DMS153 treated with DMSO at 0.1 percent for 48 hours (cell line): ENCODE data around the gene ZNF23.

Experiments used
- DNase-seq: peaks from one replicate; lab custom pipeline; 2025; ENCODE audit not compliant: unreplicated experiment; lab: John Stamatoyannopoulos, UW

The ZNF23 gene

DNA sequence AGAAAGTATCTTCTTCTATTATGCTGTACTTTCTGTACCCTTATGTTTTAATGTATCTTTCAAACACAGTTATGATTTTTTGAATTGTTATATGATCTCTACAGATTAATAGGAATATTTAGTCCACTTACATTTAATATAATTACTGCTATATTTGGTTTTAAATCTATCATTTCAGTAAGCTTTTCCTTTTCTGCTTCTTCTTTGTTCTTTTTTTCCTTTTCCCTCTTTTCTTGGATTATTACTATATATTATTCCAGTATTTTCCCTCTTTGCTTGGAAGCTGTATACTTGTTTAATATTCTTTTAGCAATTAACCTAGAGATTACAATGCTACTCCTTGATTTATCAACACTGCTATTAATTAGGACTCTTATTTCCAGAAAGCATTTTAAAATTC is 33.7 kb downstream of the ZNF23 start:
- DNase-seq = no peak

DNA sequence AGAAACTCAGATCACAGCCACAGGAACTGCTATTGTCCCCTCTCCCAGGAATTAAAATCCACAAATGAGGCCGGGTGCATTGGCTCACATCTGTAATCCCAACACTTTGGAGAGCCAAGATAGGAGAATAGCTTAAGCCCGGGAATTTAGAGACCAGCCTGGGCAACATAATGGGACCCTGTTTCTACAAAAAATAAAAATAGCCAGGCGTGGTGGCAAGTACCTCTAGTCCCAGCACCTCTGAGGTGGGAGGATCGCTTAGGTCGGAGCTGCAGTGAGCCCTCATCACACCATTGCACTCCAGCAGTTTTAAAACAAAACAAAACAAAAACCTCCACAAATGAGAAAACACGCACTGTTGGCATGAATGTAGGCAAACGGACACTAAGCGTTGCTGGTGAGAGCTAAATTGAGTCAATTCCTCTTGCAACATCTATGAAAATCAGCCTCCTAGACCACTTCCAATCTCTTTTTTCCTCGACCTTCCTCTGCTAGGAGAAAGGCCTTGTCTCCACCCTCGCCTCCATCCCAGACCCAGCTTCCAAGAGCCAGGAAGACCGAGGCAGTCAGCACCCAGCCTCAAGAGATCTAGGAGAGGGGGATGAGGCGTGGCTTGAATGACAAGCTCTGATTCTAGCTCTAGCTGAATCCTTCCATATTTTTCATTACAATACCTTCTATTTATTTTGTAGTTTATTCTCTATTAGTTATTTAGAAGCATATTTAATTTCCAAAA is 35.0 kb downstream of the ZNF23 start:
- DNase-seq = no peak

DNA sequence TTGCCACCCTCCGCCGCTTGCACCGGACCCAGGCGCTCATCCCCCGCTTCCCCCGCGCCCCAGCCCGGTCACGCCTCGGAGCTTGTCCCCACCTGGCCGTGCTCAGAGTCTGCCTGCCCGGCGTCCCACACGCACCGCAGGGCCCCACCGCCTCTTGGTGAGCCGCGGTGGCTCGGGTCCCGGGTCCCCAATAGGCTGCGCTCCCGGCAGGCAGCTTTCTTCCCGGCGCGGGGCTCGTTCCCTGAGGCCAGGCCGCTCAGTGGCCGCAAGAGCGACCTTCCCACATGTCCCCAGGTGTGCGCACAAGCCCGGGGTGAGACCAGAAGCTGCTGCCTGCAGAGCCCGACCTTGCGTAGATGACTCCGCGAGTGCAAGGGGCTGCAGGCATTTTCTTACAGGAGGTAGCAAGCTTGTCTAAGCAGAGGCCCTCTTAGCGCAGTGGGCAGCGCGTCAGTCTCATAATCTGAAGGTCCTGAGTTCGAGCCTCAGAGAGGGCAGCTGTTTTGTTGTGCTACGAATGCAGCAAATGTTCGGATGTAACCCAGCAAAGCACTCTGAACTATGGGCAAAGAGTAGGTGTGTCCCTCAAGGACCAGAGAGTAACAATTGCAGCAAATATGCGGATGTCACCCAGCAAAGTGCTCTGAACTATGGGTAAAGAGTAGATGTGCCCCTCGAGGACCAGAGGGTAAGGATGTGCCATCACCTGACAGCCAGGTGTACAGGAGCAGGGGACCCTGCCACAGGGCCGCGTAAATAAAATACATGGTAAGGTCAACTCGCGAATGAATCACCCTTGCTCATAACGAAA is 35.8 kb downstream of the ZNF23 start:
- DNase-seq = peak; percentile 69

DNA sequence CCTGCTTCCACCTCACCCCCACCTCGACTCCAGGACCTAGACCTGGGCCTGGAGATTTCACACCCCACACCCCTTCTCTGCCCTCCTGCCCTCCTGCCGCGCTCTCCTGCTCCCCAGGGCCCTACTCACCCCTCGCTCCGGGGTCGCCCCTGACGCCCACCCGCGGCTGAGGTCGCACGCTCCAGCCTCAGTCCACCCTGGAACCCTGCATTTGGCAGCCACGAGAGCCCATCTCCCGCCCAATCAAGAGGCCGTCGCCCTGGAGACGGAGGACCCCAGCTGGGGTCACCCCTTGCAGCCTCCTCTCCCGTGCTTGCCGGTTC is 36.3 kb downstream of the ZNF23 start:
- no peak for DNase-seq

DNA sequence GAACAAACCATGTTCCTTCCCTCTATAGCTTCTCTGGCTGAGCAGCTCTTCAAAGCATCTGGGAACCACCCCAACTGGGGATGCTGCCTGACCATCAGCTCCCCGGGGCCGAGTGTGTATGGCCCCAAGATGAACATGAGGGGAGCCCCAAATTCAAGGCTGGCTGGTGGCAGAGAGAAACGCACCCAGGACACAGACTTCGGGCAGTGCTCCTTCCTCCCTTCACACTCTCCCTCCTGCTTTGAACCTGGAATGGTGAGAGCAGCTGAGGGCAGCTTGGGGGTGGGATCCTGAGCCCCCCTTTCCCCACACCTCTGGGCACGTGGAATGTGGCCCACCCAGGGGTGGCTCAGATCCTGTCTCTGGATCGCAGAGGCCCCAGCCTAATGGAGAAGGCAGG is 37.4 kb downstream of the ZNF23 start:
- DNase-seq = no peak

DNA sequence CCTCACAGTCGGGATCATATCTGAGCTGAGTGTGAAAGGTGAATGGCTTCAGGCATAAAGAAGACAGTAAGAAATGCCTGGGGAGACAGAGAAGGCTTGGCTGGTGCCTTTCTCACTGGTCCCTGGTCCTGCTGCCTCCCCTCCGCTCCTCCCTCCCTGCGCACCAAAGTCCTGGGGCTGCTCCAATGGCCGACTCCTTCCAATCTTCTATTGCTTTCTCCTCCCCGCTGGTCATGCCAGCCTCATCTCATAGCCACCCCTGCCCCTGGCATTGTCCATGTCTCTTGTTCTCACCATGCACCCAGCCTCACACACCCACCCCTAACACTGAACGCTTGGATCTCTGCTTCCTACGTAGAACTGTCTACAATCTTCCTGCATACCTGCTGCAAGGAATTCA is 38.2 kb downstream of the ZNF23 start:
- no peak for DNase-seq

- no peak for DNase-seq
These were observed 39.0 kb downstream of the ZNF23 start for GRCh38 chr16:71423016-71423415.

DNA sequence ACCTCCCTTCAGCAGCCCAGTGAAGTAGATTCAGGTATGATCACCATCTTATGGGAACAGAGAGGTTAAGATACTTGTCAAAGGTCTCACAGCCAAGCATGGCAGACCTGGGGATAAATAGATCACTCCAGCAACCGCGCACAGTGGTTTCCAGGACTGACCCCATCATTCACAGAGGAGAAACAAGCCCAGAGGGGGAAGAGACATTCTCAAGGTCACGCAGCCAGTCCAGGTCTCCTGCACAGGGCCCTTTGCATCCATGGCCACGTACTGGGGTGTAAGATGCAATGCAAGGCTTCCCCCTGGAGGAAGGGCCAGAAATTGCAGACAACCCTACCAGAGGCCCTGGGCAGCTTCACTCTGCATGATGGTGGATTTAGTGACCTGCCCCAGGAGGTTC is 40.1 kb downstream of the ZNF23 start:
- no peak for DNase-seq

DNA sequence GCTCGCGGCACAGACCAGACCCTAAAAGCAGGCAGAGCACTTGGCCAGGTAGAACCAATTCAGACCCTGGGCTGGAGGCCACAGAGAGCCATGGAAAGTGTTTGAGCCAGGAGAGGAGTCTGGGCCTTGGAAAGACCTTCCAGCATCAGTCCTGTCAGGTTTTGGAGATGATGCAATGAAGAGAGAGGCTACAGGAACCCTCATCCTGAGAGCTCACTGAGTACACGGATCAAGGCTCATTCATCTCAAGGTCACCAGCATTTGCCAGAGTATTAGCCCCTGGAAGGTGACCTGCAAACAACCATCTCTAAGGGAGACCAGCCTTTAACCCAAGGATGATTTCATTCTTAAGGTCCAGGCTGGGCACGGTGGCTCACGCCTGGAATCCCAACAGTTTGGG is 48.0 kb downstream of the ZNF23 start:
- DNase-seq = no peak

DNA sequence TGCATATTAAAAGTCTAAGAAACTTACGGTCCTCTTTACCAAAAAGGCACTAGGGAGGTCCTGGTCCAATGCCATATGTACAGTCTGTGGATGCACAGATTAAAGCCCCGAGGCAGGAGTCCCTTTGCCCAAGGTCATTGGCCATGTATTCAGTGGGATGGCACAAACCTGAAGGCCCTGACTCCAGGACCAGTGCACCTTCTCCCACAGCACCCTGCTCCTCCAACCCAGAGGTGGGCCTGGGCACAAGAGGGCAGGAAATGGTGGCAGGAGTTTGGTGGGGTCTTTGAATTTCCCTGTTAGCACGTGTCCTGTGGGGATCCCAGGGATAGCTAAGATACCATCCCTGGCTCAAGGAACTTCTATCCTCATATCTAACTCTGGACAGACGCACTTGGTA is 48.7 kb downstream of the ZNF23 start:
- no peak for DNase-seq

DNA sequence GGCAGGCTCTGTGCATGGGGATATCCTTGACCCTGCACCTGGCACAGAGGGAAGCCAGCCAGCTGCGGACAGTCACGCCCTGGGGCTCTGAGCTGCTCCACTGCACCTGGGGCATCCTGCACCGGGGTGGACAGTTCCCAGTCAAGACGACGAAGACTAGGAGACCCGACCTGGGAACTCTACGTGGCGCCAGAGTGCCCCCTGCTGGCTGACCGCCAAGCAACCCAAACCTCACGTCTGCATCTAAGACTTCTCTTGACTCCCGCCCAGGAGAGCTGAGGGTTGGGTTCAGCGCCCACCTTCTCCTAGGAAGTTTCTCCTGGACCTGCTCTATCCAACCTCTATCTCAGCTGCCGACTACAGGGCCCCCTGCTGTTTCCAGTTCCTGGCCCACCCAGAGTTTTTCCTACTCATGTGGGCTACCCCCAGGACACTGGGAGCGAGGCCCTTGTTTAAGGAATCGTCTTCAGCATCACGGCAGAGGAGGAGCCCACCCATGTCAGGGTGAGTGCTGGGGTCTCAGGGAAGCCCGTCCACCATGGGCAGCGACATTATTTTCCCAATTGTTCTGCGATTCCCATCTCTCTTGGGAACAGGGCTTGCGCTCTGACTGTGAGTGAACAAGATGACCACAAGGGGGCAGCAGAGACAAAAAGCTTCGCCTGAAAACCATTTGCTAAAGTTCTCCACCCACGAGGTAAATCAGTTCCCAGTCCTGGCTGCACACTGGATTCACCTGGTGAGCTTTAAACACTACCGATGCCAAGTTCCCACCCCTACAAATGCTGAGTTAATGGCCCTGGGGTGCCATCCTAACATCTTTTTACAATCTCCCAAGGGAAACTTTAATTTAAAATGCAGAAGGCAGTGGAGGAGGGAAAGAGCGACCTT is 49.5 kb downstream of the ZNF23 start:
- DNase-seq = peak; percentile 44

- no peak for DNase-seq
These were observed 51.9 kb downstream of the ZNF23 start for GRCh38 chr16:71410146-71410545.

DNA sequence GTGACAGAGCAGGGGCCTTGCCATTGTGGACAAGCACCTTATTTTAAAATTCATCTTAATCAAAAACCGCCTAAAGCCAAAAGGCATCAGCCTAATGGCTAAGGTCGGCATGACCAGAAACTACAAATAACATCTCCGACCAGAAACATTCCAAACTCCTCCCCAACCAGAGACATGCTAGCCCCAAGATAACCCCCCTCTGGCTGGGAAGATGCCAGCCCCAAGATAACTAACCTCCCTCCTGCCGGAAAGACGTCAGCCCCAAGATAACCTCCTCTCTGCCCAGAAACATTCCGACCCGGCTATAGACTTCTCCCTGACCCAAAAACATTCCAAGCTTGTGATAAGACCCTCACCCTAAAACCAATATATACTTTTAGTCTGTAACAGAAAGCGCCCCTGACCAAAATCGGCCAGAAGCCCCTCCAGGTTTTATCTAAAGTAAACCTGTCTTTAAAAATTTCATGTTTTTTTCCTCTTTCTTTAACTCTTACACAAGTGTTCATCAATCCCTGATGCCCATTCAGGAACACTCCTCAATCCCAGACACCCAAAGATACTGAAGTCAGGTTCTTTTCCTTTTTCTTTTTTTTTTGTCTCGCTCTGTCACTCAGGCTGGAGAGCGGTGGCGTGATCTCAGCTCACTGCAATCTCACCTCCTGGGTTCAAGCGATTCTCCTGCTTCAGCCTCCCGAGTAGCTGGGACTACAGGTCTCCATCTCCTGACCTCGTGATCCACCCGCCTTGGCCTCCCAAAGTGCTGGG is 52.9 kb downstream of the ZNF23 start:
- DNase-seq = no peak

DNA sequence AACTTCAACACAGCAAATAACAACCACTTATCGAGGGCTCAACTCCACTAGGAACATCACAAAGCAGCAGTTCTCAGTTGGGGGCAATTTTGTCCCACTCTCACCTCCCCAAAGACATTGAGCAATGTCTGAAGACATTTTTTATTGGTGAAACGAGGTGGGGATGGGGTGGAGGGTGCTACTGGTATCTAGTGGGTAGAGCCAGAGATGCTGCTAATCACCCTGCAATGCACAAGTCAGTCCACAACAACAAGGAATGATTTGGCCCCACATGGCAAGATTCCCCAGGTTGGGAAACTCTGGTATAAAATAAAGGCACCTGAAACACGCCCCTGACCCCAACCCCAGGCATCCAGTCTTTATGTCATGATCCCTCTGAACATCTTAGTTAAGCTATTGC is 53.5 kb downstream of the ZNF23 start:
- no peak for DNase-seq

DNA sequence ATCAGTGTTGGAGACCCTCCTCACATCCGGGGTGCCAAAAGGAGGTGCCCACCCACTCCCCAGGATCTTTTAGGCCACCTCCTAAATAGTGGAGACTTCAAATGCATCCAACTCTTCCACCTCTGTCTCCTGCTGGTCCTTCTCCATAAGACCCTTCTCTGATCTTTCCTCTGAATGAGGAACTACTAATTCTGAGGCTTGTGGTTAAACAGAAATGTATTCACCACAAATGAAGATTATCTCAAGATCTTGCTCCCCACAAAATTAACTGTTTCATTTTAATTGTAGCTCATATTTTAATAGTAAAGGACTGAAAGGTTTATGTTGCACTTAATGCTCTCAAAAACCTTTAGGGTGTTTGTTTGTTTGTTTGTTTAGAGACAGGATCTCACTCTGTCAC is 54.3 kb downstream of the ZNF23 start:
- no peak for DNase-seq

- no peak for DNase-seq
These were observed 55.3 kb downstream of the ZNF23 start for GRCh38 chr16:71406724-71407123.

GRCh38 chr16:71406316-71406715 is 55.7 kb downstream of the ZNF23 start:
- DNase-seq = no peak

DNA sequence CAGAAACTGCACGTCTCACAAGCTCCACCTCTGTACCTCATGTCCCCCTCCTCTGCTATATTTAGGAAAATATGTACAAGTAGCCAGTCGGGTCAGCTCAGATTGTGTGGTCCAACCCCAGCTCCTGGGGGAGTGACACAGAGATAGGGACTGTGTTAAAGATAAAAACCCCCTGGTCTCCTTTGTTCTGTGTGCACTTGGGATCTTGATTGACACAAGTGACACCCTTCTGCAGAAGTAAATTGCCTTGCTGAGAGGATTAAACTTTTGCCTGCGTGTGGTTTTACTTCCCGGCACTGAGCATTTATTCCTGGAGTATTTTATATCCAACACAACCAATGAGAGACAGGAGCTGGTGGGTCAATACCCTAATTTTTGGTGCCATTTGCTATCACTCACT is 57.7 kb downstream of the ZNF23 start:
- no peak for DNase-seq

DNA sequence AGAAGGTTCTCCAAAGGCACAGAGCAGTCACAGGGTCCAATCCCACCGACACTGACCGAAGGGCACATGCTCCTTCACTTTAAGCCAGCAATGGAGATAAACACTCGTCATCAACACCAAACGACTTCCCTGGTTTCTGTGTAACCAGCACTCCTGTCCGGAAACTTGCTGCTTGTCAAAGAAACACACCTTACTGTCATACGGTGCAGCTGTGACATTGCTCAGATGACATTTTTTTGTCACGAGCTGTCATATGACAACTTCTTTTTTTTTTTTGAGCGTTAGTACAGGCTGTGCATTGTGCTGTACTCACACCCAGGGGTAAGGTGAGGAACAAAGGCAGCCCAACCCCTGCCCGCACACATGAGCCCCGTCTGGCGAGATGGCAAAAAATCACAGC is 59.4 kb downstream of the ZNF23 start:
- no peak for DNase-seq

DNA sequence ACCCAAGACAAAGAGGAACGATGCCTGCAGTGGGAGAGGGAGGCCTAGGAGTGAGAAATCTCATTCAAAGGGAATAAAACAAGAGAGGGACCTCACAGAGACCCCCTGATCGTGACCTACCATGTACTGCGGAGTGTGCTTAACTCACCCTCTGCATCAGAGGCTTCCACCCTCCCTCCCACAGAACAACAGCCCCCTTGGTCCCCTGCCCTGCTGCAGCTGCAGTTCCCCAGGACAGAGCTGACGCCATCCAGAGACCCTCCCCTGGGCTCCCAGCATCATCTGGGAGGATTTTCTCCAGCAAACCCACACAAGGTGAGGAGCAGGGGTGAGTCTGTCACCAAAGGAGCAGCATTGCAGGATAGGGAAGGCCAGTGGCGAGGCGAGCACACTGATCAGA is 60.0 kb downstream of the ZNF23 start:
- no peak for DNase-seq
